Right lung (tissue), 5 donors: ENCODE data around the gene AQP4. TPM values are rescaled to one million over a fixed set of nuclear protein-coding genes. Genes with fewer than 3 reads are reported as not detected.

ENCODE experiments used
- DNase-seq, 2 donors: peaks; one replicate each; pipeline ENCODE4 v3.0.0-alpha.2; 2013
- polyA plus RNA-seq, 5 donors: library from polyadenylated mRNA; unstranded; fragments of 120-200 nt; gene quantifications; one replicate each; pipeline versions ENCODE4 v1.2.1 to v1.2.3, GENCODE V29; 2013; ENCODE audit warnings: inconsistent platforms in 1 of 5, low replicate concordance in 1 of 5; ENCODE audit not compliant: insufficient read length in 5 of 5, insufficient read depth in 1 of 5

AQP4 gene
- polyA plus RNA-seq, 5 donors: 30.6 to 99.5 (median 66.2) TPM

GRCh38 chr18:26853401-26853800 is 12.1 kb downstream of the AQP4 start:
- DNase-seq: no peak

- DNase-seq: no peak
These were observed 21.7 kb downstream of the AQP4 start for GRCh38 chr18:26843760-26844159.

- DNase-seq: no peak
These were observed 24.5 kb downstream of the AQP4 start for GRCh38 chr18:26840965-26841364.

- no peak for DNase-seq
These were observed 25.9 kb downstream of the AQP4 start for GRCh38 chr18:26839609-26840008.

GRCh38 chr18:26832302-26832701 is 33.2 kb downstream of the AQP4 start:
- no peak for DNase-seq

GRCh38 chr18:26827581-26827980 is 37.9 kb downstream of the AQP4 start:
- no peak for DNase-seq

- no peak for DNase-seq
These were observed 38.8 kb downstream of the AQP4 start for GRCh38 chr18:26826656-26827235.

GRCh38 chr18:26821181-26821580 is 44.3 kb downstream of the AQP4 start:
- DNase-seq: no peak

GRCh38 chr18:26819046-26819445 is 46.5 kb downstream of the AQP4 start:
- no peak for DNase-seq

- DNase-seq: no peak
These were observed 47.0 kb downstream of the AQP4 start for GRCh38 chr18:26818461-26818860.

GRCh38 chr18:26813043-26813442 is 52.5 kb downstream of the AQP4 start:
- DNase-seq: peak in 1 of 2 donors; percentile 32

GRCh38 chr18:26812462-26812861 is 53.0 kb downstream of the AQP4 start:
- no peak for DNase-seq

- no peak for DNase-seq
These were observed 56.2 kb downstream of the AQP4 start for GRCh38 chr18:26809346-26809745.

- DNase-seq: no peak
These were observed 59.3 kb downstream of the AQP4 start for GRCh38 chr18:26806224-26806623.

GRCh38 chr18:26804519-26804918 is 61.0 kb downstream of the AQP4 start:
- no peak for DNase-seq

GRCh38 chr18:26803643-26804042 is 61.9 kb downstream of the AQP4 start:
- no peak for DNase-seq

- DNase-seq: no peak
These were observed 62.9 kb downstream of the AQP4 start for GRCh38 chr18:26802330-26803200.
